H1 (cell line): ENCODE data around the gene FOXN3. TPM values are rescaled to one million over a fixed set of nuclear protein-coding genes. Genes with fewer than 3 reads are reported as not detected.

Source experiments
- CTCF ChIA-PET: fragments of 300-600 bp; sonication (Branson Sonifier 250); formaldehyde crosslinking; loops from one replicate; lab custom pipeline; 2021; ENCODE audit not compliant: partially characterized antibody; lab: Charles Lee
- POLR2A ChIA-PET: fragments of 300-600 bp; sonication (Branson Sonifier 250); formaldehyde crosslinking; loops from one replicate; lab custom pipeline; 2021; ENCODE audit warnings: inconsistent platforms; ENCODE audit not compliant: partially characterized antibody; lab: Charles Lee
- DNase-seq, 2 experiments: peaks; one replicate each; pipeline versions ENCODE4 v3.0.0 to v3.0.0-alpha.2; 2010 to 2022; ENCODE audit warnings: low spot score in 2 of 2, low read depth in 1 of 2, mixed read lengths in 1 of 2
- FAIRE-seq: peaks from 2 replicates; lab custom pipeline; 2011; peaks lifted over from hg19 to GRCh38; lab: Jason Lieb, UNC
- H2AFZ ChIP-seq: 2 replicates; pipeline ENCODE4 v1.8.1; 2012; ENCODE audit warnings: low read length, inconsistent platforms
- H2AK5ac ChIP-seq: 2 replicates; pipeline ENCODE4 v1.6.1; 2013; ENCODE audit warnings: low read depth, low read length
- H2BK120ac ChIP-seq: replicated peaks from 2 replicates; pipeline ENCODE3; 2013; ENCODE audit warnings: low read depth, low read length, inconsistent platforms
- H2BK12ac ChIP-seq: 2 replicates; pipeline ENCODE4 v1.6.1; 2013; ENCODE audit warnings: low read depth, low read length
- H2BK15ac ChIP-seq: 2 replicates; pipeline ENCODE4 v1.6.1; 2013; ENCODE audit warnings: low read length
- H2BK20ac ChIP-seq: 2 replicates; pipeline ENCODE4 v1.6.1; 2013; ENCODE audit warnings: low read length
- H2BK5ac ChIP-seq: 2 replicates; pipeline ENCODE4 v1.6.1; 2013; ENCODE audit warnings: low read depth, low read length
- H3K14ac ChIP-seq: 2 replicates; pipeline ENCODE4 v1.6.1; 2013; ENCODE audit warnings: inconsistent platforms; ENCODE audit not compliant: insufficient read length
- H3K18ac ChIP-seq: 2 replicates; pipeline ENCODE4 v1.6.1; 2013; ENCODE audit warnings: low read length; ENCODE audit errors: extremely low read depth
- H3K23ac ChIP-seq: 2 replicates; pipeline ENCODE4 v1.6.1; 2013; ENCODE audit warnings: inconsistent platforms; ENCODE audit not compliant: insufficient read length
- H3K23me2 ChIP-seq: 2 replicates; pipeline ENCODE4 v1.6.1; 2013; ENCODE audit warnings: low read depth, low read length
- H3K27ac ChIP-seq: 2 replicates; pipeline ENCODE4 v1.6.1; 2011; ENCODE audit warnings: low read depth, low read length, inconsistent platforms
- H3K27me3 ChIP-seq, 4 experiments: replicated peaks in 1 of 4; 1 replicate in 1 of 4; 2 replicates in 3 of 4; pipeline versions ENCODE4 v1.6.1 to v1.8.1; 2011 to 2013; ENCODE audit warnings: low read length in 3 of 4, mild to moderate bottlenecking in 3 of 4, inconsistent platforms in 2 of 4, mixed read lengths in 2 of 4, moderate library complexity in 1 of 4; ENCODE audit not compliant: control insufficient read depth in 3 of 4, insufficient read depth in 3 of 4; ENCODE audit errors: extremely low read depth in 1 of 4
- H3K36me3 ChIP-seq, 4 experiments: 2 replicates each; pipeline versions ENCODE4 v1.6.1 to v1.8.1; 2011 to 2013; ENCODE audit warnings: mild to moderate bottlenecking in 4 of 4, low read length in 3 of 4, moderate library complexity in 2 of 4, control low read depth in 1 of 4, inconsistent platforms in 1 of 4; ENCODE audit not compliant: insufficient read depth in 4 of 4, control insufficient read depth in 2 of 4
- H3K4ac ChIP-seq: replicated peaks from 2 replicates; pipeline ENCODE3; 2013; ENCODE audit warnings: low read length, low read depth, mixed read lengths, inconsistent platforms; ENCODE audit not compliant: insufficient read length
- H3K4me1 ChIP-seq, 4 experiments: replicated peaks in 1 of 4; 1 replicate in 1 of 4; 2 replicates in 3 of 4; pipeline versions ENCODE4 v1.6.1 to v1.8.1; 2011 to 2013; ENCODE audit warnings: low read length in 3 of 4, inconsistent platforms in 2 of 4, mixed read lengths in 1 of 4; ENCODE audit not compliant: insufficient read depth in 4 of 4, control insufficient read depth in 3 of 4
- H3K4me2 ChIP-seq, 2 experiments: 2 replicates each; pipeline versions ENCODE4 v1.6.1 to v1.8.1; 2011 to 2013; ENCODE audit warnings: low read depth in 2 of 2, low read length in 2 of 2, control low read depth in 1 of 2, inconsistent platforms in 1 of 2, mild to moderate bottlenecking in 1 of 2; ENCODE audit not compliant: insufficient read depth in 1 of 2
- H3K4me3 ChIP-seq, 4 experiments: fragments of 200-600, 300-600 bp in 1 of 4; sonication (generic), shearing (Covaris generic), sonication (Bioruptor Twin) in 1 of 4; 2 replicates each; pipeline versions ENCODE4 v1.5.1 to v1.8.1; 2011 to 2016; ENCODE audit warnings: low read length in 4 of 4, low read depth in 3 of 4, control low read depth in 2 of 4, inconsistent platforms in 2 of 4, mild to moderate bottlenecking in 2 of 4, mixed read lengths in 1 of 4, moderate library complexity in 1 of 4; ENCODE audit not compliant: insufficient read depth in 2 of 4; ENCODE audit errors: extremely low read depth in 1 of 4
- H3K56ac ChIP-seq: replicated peaks from 2 replicates; pipeline ENCODE3; 2013; ENCODE audit warnings: low read depth, mild to moderate bottlenecking, mixed read lengths, low read length, inconsistent platforms; ENCODE audit not compliant: insufficient read length
- H3K79me1 ChIP-seq: 2 replicates; pipeline ENCODE4 v1.6.1; 2013; ENCODE audit warnings: low read depth, low read length, control low read depth
- H3K79me2 ChIP-seq, 2 experiments: 2 replicates each; pipeline versions ENCODE4 v1.6.1 to v1.8.1; 2012 to 2013; ENCODE audit warnings: low read length in 2 of 2, mild to moderate bottlenecking in 2 of 2, inconsistent platforms in 1 of 2; ENCODE audit not compliant: insufficient read depth in 2 of 2, control insufficient read depth in 1 of 2
- H3K9ac ChIP-seq, 4 experiments: replicated peaks in 1 of 4; 1 replicate in 1 of 4; 2 replicates in 3 of 4; pipeline versions ENCODE4 v1.6.1 to v1.8.1; 2011 to 2013; ENCODE audit warnings: low read depth in 3 of 4, low read length in 3 of 4, control low read depth in 2 of 4, mild to moderate bottlenecking in 2 of 4, moderate library complexity in 2 of 4, inconsistent platforms in 1 of 4; ENCODE audit errors: extremely low read depth in 1 of 4
- H3K9me3 ChIP-seq, 2 experiments: 2 replicates each; pipeline versions ENCODE4 v1.6.1 to v1.8.1; 2012 to 2013; ENCODE audit warnings: mild to moderate bottlenecking in 2 of 2, moderate library complexity in 2 of 2, control low read depth in 1 of 2, inconsistent platforms in 1 of 2, low read depth in 1 of 2, low read length in 1 of 2, mixed read lengths in 1 of 2; ENCODE audit not compliant: insufficient read depth in 2 of 2
- H4K20me1 ChIP-seq, 2 experiments: replicated peaks in 1 of 2; 2 replicates each; pipeline versions ENCODE3 to v1.8.1; 2011 to 2013; ENCODE audit warnings: inconsistent platforms in 2 of 2, low read length in 2 of 2, mild to moderate bottlenecking in 1 of 2; ENCODE audit not compliant: insufficient read depth in 2 of 2, control insufficient read depth in 1 of 2
- H4K5ac ChIP-seq: 2 replicates; pipeline ENCODE4 v1.6.1; 2013; ENCODE audit warnings: low read length, low read depth, mixed read lengths, inconsistent platforms; ENCODE audit not compliant: insufficient read length
- H4K8ac ChIP-seq: 2 replicates; pipeline ENCODE4 v1.8.0; 2013; ENCODE audit warnings: mild to moderate bottlenecking, moderate library complexity, low read length, inconsistent platforms; ENCODE audit not compliant: insufficient read depth; ENCODE audit errors: extremely low read depth
- H4K91ac ChIP-seq: replicated peaks from 2 replicates; pipeline ENCODE3; 2013; ENCODE audit warnings: low read length, mixed read lengths, inconsistent platforms; ENCODE audit not compliant: insufficient read length
- BCL11A ChIP-seq, 2 experiments: IDR thresholded peaks; one replicate each; pipeline ENCODE4 v1.6.1; 2011; ENCODE audit warnings: low read depth in 2 of 2, low read length in 2 of 2, mild to moderate bottlenecking in 2 of 2
- CHD2 ChIP-seq: IDR thresholded peaks from 2 replicates; pipeline ENCODE4 v1.6.1; 2012; ENCODE audit warnings: low read length, improper control_type of control experiment
- SP2 ChIP-seq: IDR thresholded peaks from 2 replicates; pipeline ENCODE4 v1.6.1; 2012; ENCODE audit warnings: mild to moderate bottlenecking, low read length, inconsistent platforms
- YY1 ChIP-seq: IDR thresholded peaks from 2 replicates; pipeline ENCODE4 v1.6.1; 2011; ENCODE audit warnings: low read depth, mild to moderate bottlenecking, low read length
- ZNF274 ChIP-seq: IDR thresholded peaks from 2 replicates; pipeline ENCODE4 v1.7.0; 2012; ENCODE audit warnings: low read length, borderline replicate concordance; ENCODE audit errors: extremely low read depth
- WGBS, 2 experiments: shearing (Covaris generic) in 1 of 2; methylation state at CpG; one replicate each; pipeline versions ENCODE4 v1.1.6 to v1.1.7; 2013 to 2015; ENCODE audit warnings: low lambda C conversion rate in 2 of 2, mixed read lengths in 2 of 2, inconsistent platforms in 1 of 2, low coverage in 1 of 2, missing lambda C conversion rate in 1 of 2; ENCODE audit not compliant: insufficient replicate concordance in 2 of 2, insufficient coverage in 1 of 2, insufficient read length in 1 of 2; ENCODE audit errors: extremely low coverage in 1 of 2, missing lambda C conversion rate in 1 of 2; 5-methylcytosine and 5-hydroxymethylcytosine counted together
- polyA plus RNA-seq, 7 experiments: library from polyadenylated mRNA; depleted of rRNA in 3 of 7; stranded (reverse) in 5 of 7; unstranded in 2 of 7; fragments of >200 nt in 5 of 7; fragments of 200-250 nt in 2 of 7; gene quantifications; 1 replicate in 5 of 7; 2 replicates in 1 of 7; 4 replicates in 1 of 7; pipeline versions ENCODE4 v1.2.1 to v1.2.3, GENCODE V29; 2011 to 2013; ENCODE audit warnings: missing spikeins in 2 of 7, mixed read lengths in 2 of 7
- total RNA-seq: library from RNA; stranded (reverse); fragmentation: NEBNext Ultra II Directional; extraction: Animal tissue kit (Norgen Biotek cat#: 25700); gene quantifications from 2 replicates; pipeline ENCODE4 v1.2.1, GENCODE V29; 2021

Gene FOXN3
- total and polyA plus RNA-seq, 2 of the 8 experiments (the other 6 are each of a cell fraction or from before 2014, with no cell fraction given), result 52.6 to 178 TPM

DNA sequence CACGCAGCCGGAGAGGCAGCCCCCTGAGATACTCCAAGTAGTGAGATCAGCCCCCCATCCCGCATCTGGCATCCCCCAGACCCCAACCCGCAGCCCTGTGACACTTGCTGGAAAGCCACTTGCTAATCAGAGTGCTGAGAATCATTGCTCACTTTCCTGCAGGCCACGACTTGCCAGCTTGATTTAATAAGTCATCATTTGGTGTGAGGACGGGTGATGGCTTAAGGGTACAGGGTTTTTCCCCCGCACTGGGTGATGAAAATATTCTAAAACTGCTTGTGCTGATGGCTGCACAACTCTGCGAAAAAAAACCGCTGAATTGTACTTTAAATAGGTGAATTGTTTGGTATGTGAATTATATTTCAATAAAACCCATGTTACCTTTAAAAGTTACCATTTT lies 171.2 kb downstream of the FOXN3 start:
- peaks cover 0 to 6% (median 0%) of the 10 kb centered on the region in 4 experiments; a peak in 4 of 8 replicates for H3K36me3 ChIP-seq
- no peak overlapping the region for H2AK5ac ChIP-seq
- no peak overlapping the region for H2BK15ac ChIP-seq
- H3K79me2 ChIP-seq, result peaks cover 0 to 97% of the 10 kb centered on the region in 2 experiments; a peak in 2 of 4 replicates
- H3K56ac ChIP-seq, result no peak overlapping the region
- ChIA-PET POLR2A (no interaction called here), CTCF (no interaction called here)
- no peak for DNase-seq
- 89% methylated on average over 9 of the region's 9 CpGs; no CpG with 5 or more reads in 1 of the 2 experiments for WGBS, 2 experiments
- peaks cover 6 to 22% (median 19%) of the 10 kb centered on the region in 4 experiments for H3K4me1 ChIP-seq
- no peak overlapping the region for H3K4ac ChIP-seq
- H2BK12ac ChIP-seq, result no peak overlapping the region
- H4K20me1 ChIP-seq, result peaks cover 8 to 11% of the 10 kb centered on the region in 2 experiments
- H3K27ac ChIP-seq, result no peak overlapping the region
- H3K23ac ChIP-seq, result no peak overlapping the region
- no peaks in the 10 kb centered on the region for H3K9me3 ChIP-seq
- no peak overlapping the region for H3K4me3 ChIP-seq
- no peak overlapping the region for H3K9ac ChIP-seq
- H3K14ac ChIP-seq, result no peak overlapping the region
- H3K18ac ChIP-seq, result no peak overlapping the region
- no peak overlapping the region for H4K5ac ChIP-seq
- no peaks in the 10 kb centered on the region for H3K23me2 ChIP-seq
- no peak overlapping the region for H2AFZ ChIP-seq
- no peaks in the 10 kb centered on the region for H3K27me3 ChIP-seq
- H4K8ac ChIP-seq, result no peak overlapping the region
- H2BK20ac ChIP-seq, result no peak overlapping the region
- FAIRE-seq, result no peak
- peaks cover 17% of the 10 kb centered on the region for H3K79me1 ChIP-seq
- H4K91ac ChIP-seq, result no peak overlapping the region
- no peak overlapping the region for H2BK120ac ChIP-seq
- H2BK5ac ChIP-seq, result no peak overlapping the region
- H3K4me2 ChIP-seq, result no peak overlapping the region
- TF ChIP-seq ZNF274, result no peak
- TF ChIP-seq SP2, result no peak
- TF ChIP-seq YY1, result no peak
- no peak for TF ChIP-seq CHD2
- TF ChIP-seq BCL11A (IDR thresholded peaks at IDR 0.05; ENCODE audit: low read depth in 2 of 2, low read length in 2 of 2), result no peak
